NCI-H187 (cell line): Measurements from ENCODE around the gene RPL32.
"Not testable (repeated sequence)": the region's sequence is repeated elsewhere in the genome, so short reads cannot be mapped to it uniquely, and the experiment has no call there.

Experiments used
- DNase-seq, 2 experiments: peaks; one replicate each; lab custom pipeline; 2025; lab: John Stamatoyannopoulos, UW

RPL32 gene

DNA sequence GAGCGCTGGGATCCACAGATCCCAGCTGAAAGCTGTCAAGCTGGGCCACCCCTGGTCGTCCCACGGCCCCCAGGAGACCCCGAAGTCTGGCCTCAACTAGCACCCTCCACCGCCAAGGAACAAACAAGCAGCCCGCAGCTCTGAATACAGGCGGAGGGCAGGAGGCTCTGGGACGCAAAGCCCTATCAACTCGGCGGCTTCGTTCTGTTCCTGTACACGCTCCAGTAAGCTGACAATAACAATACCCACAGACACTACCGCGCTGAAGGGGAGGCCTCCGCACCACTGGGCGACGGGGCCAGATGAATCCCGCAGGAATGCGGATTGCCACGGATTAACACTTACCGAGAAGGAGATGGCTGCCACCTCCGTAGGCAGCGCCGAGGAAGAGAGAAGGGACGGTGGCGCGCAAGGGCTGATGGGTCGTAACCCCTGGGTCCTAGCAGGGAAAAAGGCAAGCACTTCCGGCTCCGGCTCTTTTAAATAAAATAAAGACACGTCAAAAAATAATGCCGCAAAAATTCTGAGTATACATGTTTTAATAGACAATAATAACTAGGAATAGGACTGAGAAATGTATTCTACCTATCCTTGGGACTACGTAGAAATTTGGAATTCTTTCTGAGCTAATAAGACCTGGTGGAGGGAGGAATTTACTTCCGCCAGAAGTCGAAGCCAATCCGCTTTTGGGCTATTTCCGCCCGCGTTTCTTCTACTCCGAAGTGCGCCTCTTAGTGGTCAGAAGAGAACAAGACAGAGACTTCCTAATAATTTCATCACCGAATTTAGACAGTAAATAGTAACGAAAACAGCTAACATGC lies at the start of gene RPL32:
Gene RPL32 (minus strand): TSS at position 417 of the 821 bp plus-strand sequence. CDS start 1,328 bp downstream, outside the sequence.
- DNase-seq, result peak; percentile 62 to 92

DNA sequence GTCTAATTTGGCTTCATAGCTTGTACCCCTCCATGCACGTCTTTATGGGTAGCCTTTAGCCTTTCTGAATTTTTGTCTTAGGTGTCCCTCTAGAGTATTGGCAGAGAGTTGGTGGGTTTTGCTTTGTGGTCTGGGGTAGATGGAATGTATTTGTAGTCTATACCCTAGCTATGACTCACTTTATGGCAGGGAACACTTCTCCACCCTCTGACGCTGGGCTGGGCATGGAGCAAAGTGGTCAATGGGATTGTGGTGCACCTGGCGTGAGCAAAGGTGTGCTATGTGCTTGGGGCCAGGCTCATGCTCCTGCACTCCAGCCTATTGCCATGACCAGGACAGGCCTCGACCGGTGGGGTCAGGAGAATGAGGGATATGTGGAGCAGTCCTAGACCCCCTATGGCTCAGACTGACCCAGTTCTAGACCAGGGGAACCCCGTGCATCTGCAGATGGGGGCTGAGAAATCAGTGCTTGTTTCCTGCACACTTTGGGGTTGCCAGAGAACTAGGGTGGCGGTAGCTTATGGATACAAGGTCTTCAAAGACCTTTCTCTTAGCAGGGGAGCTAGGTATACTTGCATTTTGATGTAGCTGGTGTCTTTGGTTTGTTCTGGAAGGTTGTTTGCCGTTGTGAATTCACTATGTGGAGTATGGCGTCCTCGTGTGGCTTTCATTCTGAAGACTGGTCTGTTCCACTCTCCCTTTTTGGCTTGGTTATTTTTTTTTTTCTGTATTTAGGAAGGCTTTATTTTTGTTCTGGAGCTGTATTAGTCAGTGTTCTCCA lies 49.4 kb upstream of the RPL32 start:
- DNase-seq, result no peak

DNA sequence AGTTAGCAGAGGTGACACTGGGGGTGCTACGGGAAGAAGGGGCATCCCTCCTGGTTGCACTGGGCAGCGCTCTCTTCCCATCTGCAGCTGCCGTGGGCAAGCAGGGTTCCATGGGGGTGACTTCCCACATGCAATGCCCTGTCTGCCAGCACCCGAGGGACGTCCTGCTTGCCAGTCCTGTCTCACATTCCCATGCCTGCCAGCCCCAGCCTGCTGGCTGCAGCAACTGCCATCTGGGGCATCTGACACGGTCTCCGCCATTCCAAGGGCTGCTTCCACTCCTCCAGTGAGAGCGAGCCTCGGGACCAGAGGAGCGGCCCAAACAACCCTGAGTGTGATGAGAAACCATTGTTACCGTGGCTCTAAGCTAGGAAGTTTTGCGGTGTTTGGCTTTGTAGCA lies 45.4 kb upstream of the RPL32 start:
- DNase-seq, result no peak

DNA sequence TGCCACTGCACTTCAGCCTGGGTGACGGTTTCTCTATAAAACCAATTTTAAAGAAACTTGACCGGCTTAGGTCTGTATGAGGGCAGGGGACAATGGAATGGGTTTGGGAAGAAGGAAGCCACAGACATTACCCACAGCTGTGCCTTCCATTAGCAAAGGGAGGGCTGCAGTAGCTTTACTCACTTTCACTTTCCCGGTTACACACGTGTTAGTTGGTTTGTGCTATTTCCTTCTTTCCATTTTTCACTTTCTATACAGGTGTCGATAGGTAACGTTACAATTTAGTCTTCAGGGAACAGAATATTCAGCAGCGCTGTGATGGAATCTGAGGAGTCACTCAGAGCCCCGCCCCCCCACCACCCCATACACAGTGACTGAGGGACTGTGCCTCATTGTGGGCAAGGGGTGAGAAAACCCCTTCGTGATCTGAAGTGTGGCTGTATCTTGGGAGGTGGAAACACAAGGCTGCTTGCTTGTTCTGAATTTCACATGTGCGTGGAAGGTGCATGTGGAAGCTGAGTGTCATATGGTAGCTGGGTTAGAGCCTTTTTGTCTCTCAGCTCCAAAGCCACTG lies 44.8 kb upstream of the RPL32 start:
- DNase-seq, result no peak

DNA sequence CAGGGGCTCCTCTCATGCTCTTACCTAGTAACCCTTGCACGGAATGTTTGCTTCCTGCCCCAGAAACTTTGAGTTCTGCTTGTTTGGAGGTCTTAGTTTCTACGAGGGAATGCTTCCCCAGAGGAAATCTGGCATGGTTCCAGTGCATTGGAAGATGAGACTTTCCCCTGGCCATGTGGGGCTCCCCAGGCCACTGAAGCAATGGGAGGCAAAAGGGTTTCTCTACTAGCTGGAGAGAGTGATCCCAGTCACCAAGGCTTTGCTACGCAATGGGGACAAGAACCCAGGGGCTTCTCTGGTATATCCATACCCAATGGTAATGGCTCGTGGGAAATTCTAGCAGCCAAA lies 44.2 kb upstream of the RPL32 start:
- DNase-seq, result no peak

DNA sequence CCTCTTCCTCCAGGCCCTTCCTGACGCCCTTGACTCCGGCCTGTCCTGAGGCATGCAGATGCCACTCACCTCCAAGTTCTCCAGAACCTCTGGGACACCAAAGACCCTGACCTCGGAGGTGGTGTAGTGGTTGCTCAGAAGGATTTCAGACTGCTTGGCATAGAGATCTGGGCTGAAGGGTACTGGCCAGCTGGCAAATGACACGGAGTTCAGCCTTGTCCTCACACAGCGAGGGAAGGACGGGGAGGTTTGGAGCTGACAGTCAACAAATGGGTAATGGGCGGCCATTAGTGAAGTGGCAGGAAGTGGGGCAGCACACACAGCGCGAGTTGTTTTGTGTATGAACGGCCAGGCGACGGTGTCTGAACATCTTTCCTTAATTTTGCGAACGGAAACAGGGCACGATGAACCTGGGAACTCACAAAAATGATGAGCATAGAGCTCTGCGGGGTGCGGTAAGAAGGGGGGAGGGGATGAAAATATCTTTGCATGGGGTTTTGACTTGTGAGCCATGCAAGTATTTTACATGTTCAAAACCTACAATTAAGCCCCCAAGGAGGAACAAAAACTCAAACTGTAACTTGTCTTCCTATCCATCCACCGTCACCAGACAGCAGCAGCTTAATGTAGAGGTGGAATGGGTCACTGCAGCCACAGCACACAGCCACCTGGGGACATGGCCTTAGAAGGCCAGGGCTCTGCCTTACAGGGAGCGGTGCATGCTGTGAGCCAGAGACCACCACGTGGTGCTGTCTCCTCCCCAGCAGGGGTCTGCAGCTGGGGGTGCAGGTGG lies 43.6 kb upstream of the RPL32 start:
- DNase-seq, result no peak

DNA sequence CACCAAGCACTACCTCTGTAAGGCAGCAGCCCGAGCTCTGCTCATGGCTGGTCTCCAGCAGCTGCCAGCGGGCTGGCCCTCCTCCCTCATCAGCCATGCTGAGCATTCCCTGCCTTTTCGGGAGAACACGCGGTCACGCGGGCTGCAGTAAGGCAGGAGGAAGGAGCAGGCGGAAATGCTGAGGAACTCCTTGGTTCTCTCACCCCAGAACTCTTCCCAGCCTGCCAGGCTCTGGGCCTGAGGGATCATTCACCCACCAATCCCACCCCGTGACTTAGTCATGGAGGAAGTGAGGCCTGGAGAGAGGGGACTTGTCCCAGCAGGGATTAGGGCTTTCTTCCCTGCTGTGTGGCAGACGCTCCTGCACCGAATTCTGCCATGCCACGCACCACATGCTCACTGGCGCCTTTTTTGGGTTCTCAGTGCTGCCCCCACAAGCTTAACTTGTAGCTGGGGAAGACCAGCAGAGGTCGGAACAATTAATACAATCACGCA lies 42.9 kb upstream of the RPL32 start:
- DNase-seq, result no peak

DNA sequence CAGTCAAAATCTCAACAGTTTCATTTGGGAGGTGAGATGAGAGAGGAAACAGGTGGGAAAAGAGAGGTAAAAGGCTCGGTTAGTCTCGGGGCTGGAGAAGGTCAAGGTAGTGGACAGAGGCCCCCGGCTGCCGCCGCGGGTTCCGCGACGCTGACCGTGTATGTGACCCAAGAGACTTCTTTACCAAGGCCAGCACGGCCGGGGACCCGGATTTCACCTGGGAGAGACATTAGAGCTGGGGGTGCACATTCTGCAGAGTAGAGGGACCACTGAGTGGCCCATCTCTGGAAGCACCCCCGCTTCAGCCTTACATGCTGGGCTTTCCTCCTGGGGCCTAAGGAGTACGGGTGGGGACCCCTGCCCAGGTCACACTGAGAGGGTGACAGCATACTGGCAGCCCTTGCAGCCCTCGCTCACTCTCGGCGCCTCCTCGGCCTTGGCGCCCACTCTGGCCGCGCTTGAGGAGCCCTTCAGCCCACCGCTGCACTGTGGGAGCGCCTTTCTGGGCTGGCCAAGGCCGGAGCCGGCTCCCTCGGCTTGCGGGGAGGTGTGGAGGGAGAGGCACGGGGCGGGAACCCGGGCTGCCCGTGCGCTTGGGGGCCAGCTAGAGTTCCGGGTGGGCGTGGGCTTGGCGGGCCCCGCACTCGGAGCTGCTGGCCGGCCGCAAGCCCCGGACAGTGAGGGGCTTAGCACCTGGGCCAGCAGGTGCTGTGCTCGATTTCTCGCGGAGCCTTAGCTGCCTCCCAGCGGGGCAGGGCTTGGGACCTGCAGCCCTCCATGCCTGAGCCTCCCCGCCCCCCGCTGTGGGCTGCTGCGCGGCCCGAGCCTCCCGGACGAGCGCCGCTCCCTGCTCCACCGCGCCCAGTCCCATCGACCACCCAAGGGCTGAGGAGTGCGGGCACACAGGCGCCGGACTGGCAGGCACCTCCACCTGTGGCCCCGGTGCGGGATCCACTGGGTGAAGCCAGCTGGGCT lies 41.3 kb upstream of the RPL32 start:
- no peak for DNase-seq

DNA sequence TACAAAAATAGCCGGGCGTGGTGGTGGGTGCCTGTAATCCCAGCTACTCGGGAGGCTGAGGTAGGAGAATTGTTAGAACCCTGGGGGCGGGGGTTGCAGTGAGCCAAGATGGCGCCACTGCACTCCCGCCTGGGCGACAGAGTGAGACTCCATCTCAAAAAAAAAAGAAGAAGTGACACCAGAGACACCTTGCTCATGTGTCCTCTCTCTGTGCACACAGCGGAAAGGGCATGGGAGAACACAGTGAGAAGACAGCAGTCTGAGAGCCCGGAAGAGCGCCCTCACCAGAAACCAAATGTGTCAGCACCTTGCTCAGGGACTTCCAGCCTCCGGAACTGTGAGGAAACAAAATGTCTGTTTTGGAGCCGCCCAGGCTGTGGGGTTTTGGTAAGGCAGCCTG lies 40.5 kb upstream of the RPL32 start:
- not testable (repeated sequence) for DNase-seq

DNA sequence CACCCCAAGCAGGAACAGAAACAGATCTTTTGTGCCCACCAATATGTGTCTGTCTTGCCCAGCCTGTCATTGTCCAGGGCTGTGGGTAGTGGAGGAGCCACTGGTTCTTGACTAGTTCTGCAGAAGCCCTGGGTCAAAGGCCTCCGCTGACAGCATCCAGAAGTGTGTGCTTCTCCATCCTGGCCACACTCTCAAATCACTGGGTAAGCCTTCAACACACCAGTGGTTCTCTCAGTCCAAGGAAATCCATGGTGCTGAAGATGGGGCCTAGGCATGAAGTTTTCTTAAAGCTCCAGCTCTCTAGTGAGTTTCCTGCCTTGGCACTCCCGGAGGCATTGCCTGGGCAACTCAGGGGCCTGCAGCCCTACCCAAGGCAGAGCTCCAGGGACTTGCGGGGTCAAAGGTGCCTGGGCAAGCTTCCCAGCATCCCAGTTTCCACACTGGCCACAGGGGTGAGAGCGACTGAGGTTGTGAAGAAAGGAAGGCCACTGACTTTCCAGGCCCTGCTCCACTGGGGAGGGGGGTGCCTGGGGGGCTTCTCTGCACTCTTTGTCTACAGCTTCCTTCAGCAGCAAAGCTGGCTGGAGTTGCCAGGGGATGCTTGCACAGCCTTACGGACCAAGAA lies 37.9 kb upstream of the RPL32 start:
- no peak for DNase-seq

DNA sequence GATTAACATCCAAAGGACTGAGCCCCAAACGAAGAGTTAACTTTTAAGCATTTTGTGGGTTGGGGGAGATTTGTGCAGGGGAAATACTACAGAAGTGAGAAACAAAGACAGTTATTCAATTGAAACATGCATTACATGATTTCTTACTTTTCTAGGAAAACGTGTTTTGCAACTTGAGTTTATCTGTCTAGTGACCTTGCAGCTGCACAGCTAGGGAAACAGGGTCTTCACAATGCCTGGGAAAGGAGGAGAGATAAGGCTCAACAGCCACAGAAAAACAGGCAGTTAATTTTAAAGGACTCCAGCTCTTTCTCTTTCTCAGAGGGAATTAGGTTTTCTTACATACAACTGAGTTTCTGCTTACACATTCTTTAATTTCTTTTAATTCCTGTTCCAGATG lies 37.4 kb upstream of the RPL32 start:
- not testable (repeated sequence) for DNase-seq

DNA sequence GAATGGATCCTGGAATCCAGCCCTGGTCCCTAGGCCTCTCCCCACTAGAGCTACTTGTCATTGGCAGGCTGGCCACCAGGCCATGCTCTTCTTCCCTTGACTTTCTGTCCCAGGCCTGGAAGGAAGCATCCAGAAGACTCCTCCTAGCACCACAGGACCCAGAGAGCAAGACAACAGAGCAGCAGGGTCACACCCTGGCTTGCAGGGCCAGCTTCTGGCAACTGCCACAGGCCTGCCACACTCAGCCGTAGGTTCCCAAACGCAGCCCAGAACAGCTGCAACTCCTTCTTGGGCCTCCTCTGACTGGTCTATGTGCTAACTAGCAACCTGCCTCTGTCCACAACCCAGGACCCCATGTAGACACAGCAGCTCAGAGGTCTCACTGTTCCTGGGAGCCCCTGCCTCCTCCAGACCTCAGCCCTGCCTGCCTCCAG lies 36.8 kb upstream of the RPL32 start:
- no peak for DNase-seq

DNA sequence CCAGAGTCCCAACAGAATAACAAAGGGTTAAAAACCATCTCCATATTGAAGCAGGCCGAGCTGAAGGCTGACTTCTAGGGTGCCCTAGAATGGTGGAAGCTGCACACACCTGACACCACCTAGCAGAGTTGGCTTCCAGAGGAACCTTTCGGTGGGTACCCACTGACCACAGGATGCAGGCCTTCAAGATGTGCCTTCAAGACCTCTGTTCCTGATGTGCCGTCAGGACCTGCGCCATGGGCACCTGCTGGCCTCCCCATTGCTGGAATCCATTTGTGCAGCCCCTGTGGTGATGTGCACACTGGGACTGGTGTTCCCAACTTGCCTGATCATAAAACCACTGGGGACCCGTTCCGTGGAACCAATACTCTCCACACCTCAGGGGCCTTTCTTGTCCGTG lies 35.7 kb upstream of the RPL32 start:
- no peak for DNase-seq

DNA sequence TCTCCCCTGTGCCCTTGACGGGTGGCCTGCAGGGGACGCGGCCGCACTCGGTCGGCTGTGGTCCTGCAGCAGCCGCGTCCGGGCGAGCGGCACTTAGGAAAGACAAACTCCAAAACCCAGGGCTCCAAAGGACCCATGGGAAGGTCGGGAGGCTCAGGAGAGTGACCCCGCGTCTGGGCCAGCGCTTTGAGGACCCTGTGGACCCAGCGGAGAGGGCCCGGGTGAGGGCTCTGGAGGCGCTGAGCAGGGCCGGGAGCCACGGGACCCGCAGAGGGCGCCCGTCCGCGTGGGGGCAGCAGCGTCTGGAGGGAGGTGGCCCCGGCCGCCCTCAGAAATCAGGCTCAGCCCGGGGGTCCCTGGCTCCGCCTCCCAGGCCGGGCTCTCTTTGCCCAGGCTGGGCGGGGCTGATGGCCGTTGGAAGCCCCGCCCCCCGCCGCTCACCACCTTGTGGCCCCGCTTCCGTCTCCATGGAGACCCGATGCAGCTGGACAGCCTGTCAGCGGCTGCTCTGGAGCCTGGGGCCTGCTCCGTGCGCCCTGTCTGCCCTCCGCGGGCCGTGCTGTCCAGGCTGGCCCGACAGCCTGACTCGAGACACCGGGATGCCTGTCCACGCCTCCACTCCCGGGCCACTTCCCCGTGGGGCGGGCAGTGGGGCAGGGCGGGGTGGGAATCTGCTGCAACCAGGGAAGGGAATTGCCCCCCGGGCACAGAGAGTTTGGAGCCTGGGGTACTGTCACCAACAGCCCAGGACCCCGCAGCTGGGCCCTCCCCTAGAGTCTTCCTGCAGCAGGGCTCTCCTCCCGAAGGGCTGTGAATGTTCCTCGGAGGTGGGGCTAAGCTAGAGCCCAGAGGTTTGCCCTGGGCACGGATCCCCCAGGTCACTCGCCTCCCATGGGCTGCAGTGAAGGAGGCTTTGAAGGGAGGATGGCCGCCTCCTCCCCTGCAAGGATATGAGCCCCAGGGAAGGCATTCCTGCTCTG lies 34.8 kb upstream of the RPL32 start:
- no peak for DNase-seq

DNA sequence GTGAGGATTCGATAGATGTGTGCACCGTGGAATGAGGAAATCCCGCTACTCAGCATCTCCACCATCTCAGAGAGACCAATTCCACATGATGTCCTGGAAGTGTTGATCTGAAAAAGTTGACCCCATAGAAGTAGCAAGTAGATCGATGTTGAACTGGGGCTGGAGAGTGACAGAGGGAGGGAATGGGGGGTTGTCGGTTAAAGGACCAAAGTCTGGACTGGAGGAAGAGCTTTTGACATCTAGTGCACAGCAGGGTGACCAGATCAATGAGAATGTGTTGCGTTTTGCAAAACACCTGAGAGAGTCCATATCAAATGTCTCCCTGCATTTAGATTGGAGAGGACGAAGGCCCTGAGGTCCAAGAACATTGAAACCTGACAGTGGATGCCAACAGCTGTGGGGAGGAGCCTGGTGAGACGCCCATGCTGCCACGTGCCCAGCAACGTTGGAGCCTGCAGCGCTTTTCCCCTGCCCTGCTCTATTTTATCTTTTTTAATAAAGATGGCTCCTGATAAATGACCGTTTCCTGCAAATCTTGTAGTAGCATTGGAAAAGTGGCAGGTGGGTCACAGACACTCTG lies 30.1 kb upstream of the RPL32 start:
- DNase-seq, result no peak

DNA sequence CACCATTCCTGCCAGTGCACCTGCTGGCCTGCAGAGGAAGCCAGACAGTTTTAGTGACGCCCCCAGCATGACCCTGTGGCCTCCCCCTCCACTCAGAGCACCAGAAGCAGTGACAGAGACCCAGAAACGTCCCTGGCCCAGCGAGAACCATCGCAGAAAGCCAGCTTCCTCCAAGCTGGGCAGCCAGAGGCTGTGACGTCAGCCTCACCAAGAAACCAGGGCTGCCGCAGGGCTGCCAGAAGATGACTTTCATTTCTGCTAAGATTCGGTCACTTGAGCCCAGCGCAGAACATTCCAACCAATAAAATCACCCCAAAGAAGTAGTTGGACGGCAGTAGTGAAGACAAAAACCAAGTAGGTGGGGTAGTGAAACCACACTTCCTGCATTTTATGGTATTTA lies 29.6 kb upstream of the RPL32 start:
- no peak for DNase-seq

DNA sequence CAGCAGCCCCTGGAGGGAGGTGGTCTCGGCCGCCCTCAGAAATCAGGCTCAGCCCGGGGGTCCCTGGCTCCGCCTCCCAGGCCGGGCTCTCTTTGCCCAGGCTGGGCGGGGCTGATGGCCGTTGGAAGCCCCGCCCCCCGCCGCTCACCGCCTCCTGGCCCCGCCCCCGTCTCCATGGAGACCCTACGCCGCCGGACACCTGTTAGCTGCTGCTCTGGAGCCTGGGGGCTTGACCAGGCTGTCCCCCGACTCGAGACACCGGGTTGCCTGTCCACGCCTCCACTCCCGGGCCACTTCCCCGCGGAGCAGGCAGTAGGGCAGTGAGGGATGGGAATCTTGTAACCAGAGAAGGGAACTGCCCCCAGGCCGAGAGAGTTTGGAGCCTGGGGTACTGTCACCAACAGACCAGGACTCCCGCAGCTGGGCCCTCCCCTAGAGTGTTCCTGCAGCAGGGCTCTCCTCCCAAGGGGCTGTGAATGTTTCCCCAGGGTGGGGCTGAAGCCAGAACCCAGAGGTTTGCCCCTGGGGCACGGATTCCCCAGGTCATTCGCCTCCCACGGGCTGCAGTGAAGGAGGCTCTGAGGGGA lies 27.8 kb upstream of the RPL32 start:
- DNase-seq, result no peak
